Neutrophil (primary cell): ENCODE results near the gene SOAT1.
"Not testable (repeated sequence)": the region's sequence is repeated elsewhere in the genome, so short reads cannot be mapped to it uniquely, and the experiment has no call there.

Experiments used
- H3K27ac ChIP-seq: fragments of 200-600 bp; sonication (generic); 2 replicates; pipeline ENCODE4 v1.5.1; 2016; ENCODE audit warnings: mild to moderate bottlenecking, moderate library complexity
- H3K27me3 ChIP-seq: fragments of 200-600 bp; sonication (generic); 2 replicates; pipeline ENCODE4 v1.6.0; 2016; ENCODE audit warnings: mild to moderate bottlenecking
- H3K36me3 ChIP-seq: fragments of 200-600 bp; sonication (generic); 2 replicates; pipeline ENCODE4 v1.5.1; 2017
- H3K4me1 ChIP-seq, 2 experiments: fragments of 200-600 bp in 1 of 2; sonication (generic) in 1 of 2; 1 replicate in 1 of 2; 2 replicates in 1 of 2; pipeline versions ENCODE4 v1.5.1 to v1.6.1; 2013 to 2016; ENCODE audit warnings: low read depth in 1 of 2, low read length in 1 of 2, mild to moderate bottlenecking in 1 of 2, moderate library complexity in 1 of 2; ENCODE audit not compliant: control insufficient read depth in 1 of 2, insufficient read depth in 1 of 2
- H3K4me3 ChIP-seq, 2 experiments: fragments of 200-600 bp in 1 of 2; sonication (generic) in 1 of 2; 1 replicate in 1 of 2; 2 replicates in 1 of 2; pipeline ENCODE4 v1.5.1; 2013 to 2016; ENCODE audit warnings: low read depth in 1 of 2, low read length in 1 of 2, mild to moderate bottlenecking in 1 of 2, moderate library complexity in 1 of 2
- H3K9me3 ChIP-seq: fragments of 200-600 bp; sonication (generic); 2 replicates; pipeline ENCODE4 v1.5.1; 2016
- CTCF ChIP-seq: fragments of 200-600 bp; sonication (generic); IDR thresholded peaks from 2 replicates; pipeline ENCODE4 v1.5.1; 2016; ENCODE audit warnings: antibody characterized with exemption

Gene SOAT1

GRCh38 chr1:179262183-179262582 is 31.4 kb upstream of the SOAT1 start:
- H3K27ac ChIP-seq: no peak overlapping the region
- no peaks in the 10 kb centered on the region for H3K9me3 ChIP-seq
- H3K4me1 ChIP-seq: no peaks in the 10 kb centered on the region
- TF ChIP-seq CTCF: no peak
- H3K27me3 ChIP-seq: no peaks in the 10 kb centered on the region
- H3K36me3 ChIP-seq: no peaks in the 10 kb centered on the region
- no peak overlapping the region for H3K4me3 ChIP-seq

- Histone ChIP-seq H3K36me3 (no peaks in the 10 kb centered on the region), H3K27ac (no peak overlapping the region), H3K9me3 (no peaks in the 10 kb centered on the region), H3K27me3 (no peaks in the 10 kb centered on the region), H3K4me3 (no peak overlapping the region), H3K4me1 (no peaks in the 10 kb centered on the region)
- TF ChIP-seq CTCF: no peak
Measured at GRCh38 chr1:179263121-179263520, 30.5 kb upstream of the SOAT1 start.

- H3K36me3 ChIP-seq: no peaks in the 10 kb centered on the region
- H3K27me3 ChIP-seq: no peaks in the 10 kb centered on the region
- no peaks in the 10 kb centered on the region for H3K4me1 ChIP-seq
- no peaks in the 10 kb centered on the region for H3K9me3 ChIP-seq
- no peak for TF ChIP-seq CTCF
- no peak overlapping the region for H3K27ac ChIP-seq
- H3K4me3 ChIP-seq: no peak overlapping the region
Measured at GRCh38 chr1:179264507-179264906, 29.1 kb upstream of the SOAT1 start.

- Histone ChIP-seq H3K4me1 (no peaks in the 10 kb centered on the region), H3K4me3 (no peak overlapping the region), H3K9me3 (no peaks in the 10 kb centered on the region), H3K36me3 (no peaks in the 10 kb centered on the region), H3K27ac (no peak overlapping the region), H3K27me3 (no peaks in the 10 kb centered on the region)
- no peak for TF ChIP-seq CTCF
Measured at GRCh38 chr1:179269071-179269470, 24.5 kb upstream of the SOAT1 start.

- not testable (repeated sequence) for H3K27ac ChIP-seq, H3K4me3 ChIP-seq, H3K4me1 ChIP-seq, H3K36me3 ChIP-seq, H3K9me3 ChIP-seq, H3K27me3 ChIP-seq
Measured at GRCh38 chr1:179274424-179274823, 19.2 kb upstream of the SOAT1 start.

GRCh38 chr1:179278920-179279319 is 14.7 kb upstream of the SOAT1 start:
- TF ChIP-seq CTCF: no peak
- H3K4me3 ChIP-seq: no peak overlapping the region
- H3K36me3 ChIP-seq: no peaks in the 10 kb centered on the region
- H3K27ac ChIP-seq: no peak overlapping the region
- H3K4me1 ChIP-seq: no peaks in the 10 kb centered on the region
- H3K27me3 ChIP-seq: no peaks in the 10 kb centered on the region
- no peaks in the 10 kb centered on the region for H3K9me3 ChIP-seq
